Osteoblast (primary cell): ENCODE data around the gene ZDHHC14. TPM values are rescaled to one million over a fixed set of nuclear protein-coding genes. Genes with fewer than 3 reads are reported as not detected.
A peak's percentile ranks its signal among the peaks of the same experiment; 100 is the strongest.

Experiments used
- DNase-seq: peaks from one replicate; pipeline ENCODE4 v3.0.0; 2011; ENCODE audit warnings: low spot score, mixed read lengths; ENCODE audit not compliant: insufficient read length; ENCODE audit errors: missing footprints
- H2AFZ ChIP-seq: 2 replicates; pipeline ENCODE4 v1.6.0; 2011; ENCODE audit warnings: mild to moderate bottlenecking, low read length
- H3K27ac ChIP-seq: 2 replicates; pipeline ENCODE4 v1.5.1; 2011; ENCODE audit warnings: mild to moderate bottlenecking, low read depth, low read length, moderate library complexity
- H3K27me3 ChIP-seq: 2 replicates; pipeline ENCODE4 v1.6.0; 2012; ENCODE audit warnings: mild to moderate bottlenecking, control low read depth, inconsistent platforms, low read length, moderate library complexity; ENCODE audit not compliant: insufficient read depth
- H3K36me3 ChIP-seq: 2 replicates; pipeline ENCODE4 v1.5.1; 2011; ENCODE audit warnings: mild to moderate bottlenecking, low read length, control low read depth, moderate library complexity; ENCODE audit not compliant: insufficient read depth
- H3K4me1 ChIP-seq: 2 replicates; pipeline ENCODE4 v1.5.1; 2011; ENCODE audit warnings: mild to moderate bottlenecking, low read length, control low read depth, moderate library complexity; ENCODE audit not compliant: insufficient read depth
- H3K4me2 ChIP-seq: 2 replicates; pipeline ENCODE4 v1.6.0; 2011; ENCODE audit warnings: mild to moderate bottlenecking, low read length; ENCODE audit not compliant: insufficient read depth
- H3K4me3 ChIP-seq: fragments of 200-600 bp; sonication (generic); 3 replicates; pipeline ENCODE4 v1.5.1; 2012; ENCODE audit warnings: mild to moderate bottlenecking, low read length, inconsistent platforms; ENCODE audit not compliant: insufficient read depth
- H3K79me2 ChIP-seq: 2 replicates; pipeline ENCODE4 v1.6.0; 2012; ENCODE audit warnings: mild to moderate bottlenecking, low read length, control low read depth, inconsistent platforms; ENCODE audit not compliant: insufficient read depth
- H3K9me3 ChIP-seq: 2 replicates; pipeline ENCODE4 v1.5.1; 2011; ENCODE audit warnings: low read depth, low read length, control low read depth
- H4K20me1 ChIP-seq: 2 replicates; pipeline ENCODE4 v1.6.0; 2012; ENCODE audit warnings: mild to moderate bottlenecking, low read length, control low read depth; ENCODE audit not compliant: insufficient read depth
- CTCF ChIP-seq: IDR thresholded peaks from 2 replicates; pipeline ENCODE4 v1.5.1; 2011; ENCODE audit warnings: mild to moderate bottlenecking, low read depth, low read length, moderate library complexity; ENCODE audit errors: extremely low read depth
- total RNA-seq: library from RNA; depleted of rRNA; stranded (reverse); fragments of >200 nt; gene quantifications from 2 replicates; pipeline ENCODE4 v1.2.3, GENCODE V29; 2012

ZDHHC14 gene
- total RNA-seq, 1 donor = 1.4 TPM

GRCh38 chr6:157436944-157437336, 56.0 kb downstream of the ZDHHC14 start:
- Histone ChIP-seq H3K36me3 (no peaks in the 10 kb centered on the region), H3K27ac (no peak overlapping the region), H3K4me2 (no peak overlapping the region), H3K4me1 (no peaks in the 10 kb centered on the region), H3K79me2 (no peaks in the 10 kb centered on the region), H3K9me3 (no peaks in the 10 kb centered on the region), H3K4me3 (no peak overlapping the region), H4K20me1 (no peaks in the 10 kb centered on the region), H3K27me3 (peaks cover 8% of the 10 kb centered on the region), H2AFZ (no peak overlapping the region)
- no peak for TF ChIP-seq CTCF
- DNase-seq = no peak

- no peak overlapping the region for H2AFZ ChIP-seq
- no peaks in the 10 kb centered on the region for H3K79me2 ChIP-seq
- H3K27ac ChIP-seq = no peak overlapping the region
- no peak for DNase-seq
- H3K9me3 ChIP-seq = no peaks in the 10 kb centered on the region
- H3K27me3 ChIP-seq = peaks cover 8% of the 10 kb centered on the region
- no peak for TF ChIP-seq CTCF
- no peak overlapping the region for H3K4me3 ChIP-seq
- H4K20me1 ChIP-seq = no peaks in the 10 kb centered on the region
- no peaks in the 10 kb centered on the region for H3K4me1 ChIP-seq
- H3K4me2 ChIP-seq = no peak overlapping the region
- no peaks in the 10 kb centered on the region for H3K36me3 ChIP-seq
These were observed 57.7 kb downstream of the ZDHHC14 start for GRCh38 chr6:157438611-157439111.

- Histone ChIP-seq H3K27ac (no peak overlapping the region), H3K9me3 (no peaks in the 10 kb centered on the region), H3K27me3 (peaks cover 5% of the 10 kb centered on the region), H3K4me3 (no peak overlapping the region), H3K79me2 (no peaks in the 10 kb centered on the region), H4K20me1 (no peaks in the 10 kb centered on the region), H3K4me2 (no peak overlapping the region), H3K36me3 (no peaks in the 10 kb centered on the region), H2AFZ (no peak overlapping the region), H3K4me1 (no peaks in the 10 kb centered on the region)
- DNase-seq = no peak
- TF ChIP-seq CTCF = no peak
These were observed 59.2 kb downstream of the ZDHHC14 start for GRCh38 chr6:157440171-157440570.

- Histone ChIP-seq H3K4me2 (peak overlapping the region; percentile 1), H3K27me3 (peaks cover 2% of the 10 kb centered on the region), H3K9me3 (no peaks in the 10 kb centered on the region), H2AFZ (no peak overlapping the region), H3K27ac (no peak overlapping the region), H3K36me3 (no peaks in the 10 kb centered on the region), H3K79me2 (no peaks in the 10 kb centered on the region), H3K4me1 (no peaks in the 10 kb centered on the region), H3K4me3 (no peak overlapping the region), H4K20me1 (no peaks in the 10 kb centered on the region)
- no peak for TF ChIP-seq CTCF
- DNase-seq = no peak
These were observed 61.3 kb downstream of the ZDHHC14 start for GRCh38 chr6:157442291-157442690.
